Spleen (tissue), 11 donors: ENCODE results near the gene XIRP2. TPM values are rescaled to one million over a fixed set of nuclear protein-coding genes. Genes with fewer than 3 reads are reported as not detected.

Experiments
- DNase-seq: peaks from one replicate; pipeline ENCODE4 v3.0.0-alpha.2; 2020
- H3K27ac ChIP-seq, 8 donors: fragments of 200-600 bp; sonication (generic) in 7 of 8; 1 replicate in 4 of 8; 2 replicates in 4 of 8; pipeline versions ENCODE4 v1.5.0 to v1.8.0; 2016 to 2021; ENCODE audit warnings: inconsistent platforms in 4 of 8, mild to moderate bottlenecking in 4 of 8, moderate library complexity in 1 of 8
- H3K27me3 ChIP-seq, 7 donors: fragments of 200-600 bp; sonication (generic) in 6 of 7; replicated peaks in 1 of 7; 1 replicate in 4 of 7; 2 replicates in 3 of 7; pipeline versions ENCODE4 v1.5.0 to v1.8.0; 2016 to 2021; ENCODE audit warnings: inconsistent platforms in 3 of 7, mild to moderate bottlenecking in 1 of 7
- H3K36me3 ChIP-seq, 6 donors: fragments of 200-600 bp; sonication (generic) in 5 of 6; 1 replicate in 4 of 6; 2 replicates in 2 of 6; pipeline versions ENCODE4 v1.5.0 to v1.8.0; 2016 to 2021; ENCODE audit warnings: inconsistent platforms in 2 of 6
- H3K4me1 ChIP-seq, 6 donors: fragments of 200-600 bp; sonication (generic) in 5 of 6; 1 replicate in 3 of 6; 2 replicates in 3 of 6; pipeline versions ENCODE4 v1.5.0 to v1.8.0; 2016 to 2021; ENCODE audit warnings: inconsistent platforms in 3 of 6
- H3K4me3 ChIP-seq, 8 donors: fragments of 200-600 bp; sonication (generic) in 7 of 8; 1 replicate in 4 of 8; 2 replicates in 4 of 8; pipeline versions ENCODE4 v1.5.0 to v1.8.0; 2016 to 2021; ENCODE audit warnings: inconsistent platforms in 4 of 8, mild to moderate bottlenecking in 4 of 8, moderate library complexity in 2 of 8
- H3K9me3 ChIP-seq, 8 donors: fragments of 200-600 bp; sonication (generic) in 7 of 8; 1 replicate in 4 of 8; 2 replicates in 4 of 8; pipeline versions ENCODE4 v1.5.0 to v1.8.0; 2016 to 2021; ENCODE audit warnings: inconsistent platforms in 4 of 8
- CTCF ChIP-seq, 11 experiments: fragments of 200-600 bp in 7 of 11; fragments of 450-650 bp in 4 of 11; sonication (generic) in 4 of 11; IDR thresholded peaks in 8 of 11; conservative IDR thresholded peaks in 3 of 11; 1 replicate in 7 of 11; 2 replicates in 4 of 11; pipeline versions ENCODE4 v1.4.0 to v1.8.0; 2016 to 2021; ENCODE audit warnings: antibody characterized with exemption in 11 of 11, inconsistent platforms in 4 of 11, mild to moderate bottlenecking in 1 of 11
- POLR2A ChIP-seq, 3 donors: fragments of 450-650 bp; IDR thresholded peaks; one replicate each; pipeline ENCODE4 v1.5.1; 2017; ENCODE audit warnings: antibody characterized with exemption in 3 of 3, mild to moderate bottlenecking in 1 of 3
- POLR2AphosphoS5 ChIP-seq, 3 donors: sonication (generic); formaldehyde crosslinking; IDR thresholded peaks; one replicate each; pipeline ENCODE4 v1.5.1; 2017; ENCODE audit warnings: antibody characterized with exemption in 3 of 3
- WGBS, 5 donors: extraction: QIAGEN DNeasy Blood & Tissue Kit in 3 of 5; methylation state at CpG; one replicate each; pipeline versions ENCODE4 v1.1.5 to v1.1.7; 2013 to 2018; 5-methylcytosine and 5-hydroxymethylcytosine counted together
- intact Hi-C: fragments of 100-400 bp; cut with DNase I; formaldehyde crosslinking; loops from one replicate; pipeline ENCODE4 v1.15.0; 2023; ENCODE audit warnings: low total_unique reads
- polyA plus RNA-seq, 3 donors: library from polyadenylated mRNA; stranded (reverse); fragments of 200-250 nt; gene quantifications; one replicate each; pipeline ENCODE4 v1.2.1, GENCODE V29; 2013
- total RNA-seq, 7 donors: library from RNA; depleted of rRNA in 3 of 7; stranded (reverse); fragments of >200 nt in 3 of 7; fragmentation: NEBNext Ultra II Directional in 4 of 7; extraction: Animal tissue kit (Norgen Biotek cat#: 25700) in 4 of 7; gene quantifications; one replicate each; pipeline versions ENCODE4 v1.1.0 to v1.2.1, GENCODE V29; 2016 to 2021
- donor health status: healthy with polysubstance abuse.
- donor health status: DM: no; HTN: no; CAD: no; lungs with moderate emphysema.
- donor health status: DM: no; HTN: no; CAD: no.
- donor health status: Bipolar disorder and iron deficiency.
- donor health status: healthy.
- donor health status: DM: no; HTN: no; CAD: no.
- donor health status: DM: yes; HTN: yes; CAD: no.

Gene XIRP2
- total and polyA plus RNA-seq, 10 donors = 0.10 to 3.2 (median 0.47) TPM

- no peaks in the 10 kb centered on the region for H3K27me3 ChIP-seq
- DNase-seq = no peak
- no peak overlapping the region for H3K27ac ChIP-seq
- TF ChIP-seq POLR2A (IDR thresholded peaks at IDR 0.05) (no peak), POLR2AphosphoS5 (IDR thresholded peaks at IDR 0.05) (no peak), CTCF (IDR thresholded peaks at IDR 0.05 in 8 of 11, conservative IDR thresholded peaks at IDR 0.05 in 3 of 11) (no peak)
- H3K9me3 ChIP-seq = no peaks in the 10 kb centered on the region
- WGBS, 5 donors = 17 to 58% (median 48%) methylated on average over 1 of the region's 1 CpG
- intact Hi-C loops = no loop called here
- no peaks in the 10 kb centered on the region for H3K36me3 ChIP-seq
- no peak overlapping the region for H3K4me3 ChIP-seq
- no peaks in the 10 kb centered on the region for H3K4me1 ChIP-seq
Observed at GRCh38 chr2:166959556-166959955, 71.3 kb downstream of the XIRP2 start.

- H3K4me3 ChIP-seq = no peak overlapping the region
- 64 to 77% (median 68%) methylated on average over 2 of the region's 2 CpGs for WGBS, 5 donors
- H3K4me1 ChIP-seq = no peaks in the 10 kb centered on the region
- no peaks in the 10 kb centered on the region for H3K36me3 ChIP-seq
- no peak for DNase-seq
- H3K27ac ChIP-seq = no peak overlapping the region
- no peaks in the 10 kb centered on the region for H3K9me3 ChIP-seq
- no peaks in the 10 kb centered on the region for H3K27me3 ChIP-seq
- intact Hi-C loops = no loop called here
- TF ChIP-seq CTCF (IDR thresholded peaks at IDR 0.05 in 8 of 11, conservative IDR thresholded peaks at IDR 0.05 in 3 of 11) (no peak), POLR2AphosphoS5 (IDR thresholded peaks at IDR 0.05) (no peak), POLR2A (IDR thresholded peaks at IDR 0.05) (no peak)
Observed at GRCh38 chr2:166960702-166961270, 72.5 kb downstream of the XIRP2 start.

- H3K4me3 ChIP-seq = no peak overlapping the region
- no peaks in the 10 kb centered on the region for H3K27me3 ChIP-seq
- H3K27ac ChIP-seq = no peak overlapping the region
- no peaks in the 10 kb centered on the region for H3K4me1 ChIP-seq
- WGBS, 5 donors = 92 to 100% (median 93%) methylated on average over 1 of the region's 1 CpG
- no peaks in the 10 kb centered on the region for H3K36me3 ChIP-seq
- no peak for DNase-seq
- intact Hi-C loops = no loop called here
- TF ChIP-seq POLR2AphosphoS5 (IDR thresholded peaks at IDR 0.05) (no peak), POLR2A (IDR thresholded peaks at IDR 0.05) (no peak)
- no peaks in the 10 kb centered on the region for H3K9me3 ChIP-seq
Observed at GRCh38 chr2:166961933-166962332, 73.7 kb downstream of the XIRP2 start.

GRCh38 chr2:166969486-166969885 lies 81.2 kb downstream of the XIRP2 start:
- intact Hi-C loops = no loop called here
- DNase-seq = no peak
- H3K36me3 ChIP-seq = no peaks in the 10 kb centered on the region
- H3K9me3 ChIP-seq = no peaks in the 10 kb centered on the region
- no peak overlapping the region for H3K4me3 ChIP-seq
- no peaks in the 10 kb centered on the region for H3K4me1 ChIP-seq
- WGBS, 5 donors = 56 to 81% (median 73%) methylated on average over 2 of the region's 2 CpGs
- no peak overlapping the region for H3K27ac ChIP-seq
- H3K27me3 ChIP-seq = no peaks in the 10 kb centered on the region
- TF ChIP-seq CTCF (IDR thresholded peaks at IDR 0.05 in 8 of 11, conservative IDR thresholded peaks at IDR 0.05 in 3 of 11) (no peak), POLR2A (IDR thresholded peaks at IDR 0.05) (no peak), POLR2AphosphoS5 (IDR thresholded peaks at IDR 0.05) (no peak)

GRCh38 chr2:166972002-166972401 lies 83.7 kb downstream of the XIRP2 start:
- H3K36me3 ChIP-seq = no peaks in the 10 kb centered on the region
- no peaks in the 10 kb centered on the region for H3K27me3 ChIP-seq
- H3K27ac ChIP-seq = no peak overlapping the region
- no peaks in the 10 kb centered on the region for H3K4me1 ChIP-seq
- DNase-seq = no peak
- peaks cover 0 to 6% (median 0%) of the 10 kb centered on the region in 8 donors for H3K9me3 ChIP-seq
- H3K4me3 ChIP-seq = no peak overlapping the region
- intact Hi-C loops = no loop called here
- 78 to 85% (median 80%) methylated on average over 4 of the region's 4 CpGs for WGBS, 5 donors
- TF ChIP-seq CTCF (IDR thresholded peaks at IDR 0.05 in 8 of 11, conservative IDR thresholded peaks at IDR 0.05 in 3 of 11) (no peak), POLR2AphosphoS5 (IDR thresholded peaks at IDR 0.05) (no peak), POLR2A (IDR thresholded peaks at IDR 0.05) (no peak)
